OCI-LY7 (cell line): ENCODE measurements around the gene CASZ1. TPM values are rescaled to one million over a fixed set of nuclear protein-coding genes. Genes with fewer than 3 reads are reported as not detected.

Source experiments
- BruUV-seq: library from RNA; stranded (reverse); fragments of 400-500 nt; replicated peaks from 2 replicates; lab custom pipeline; 2021; lab: Mats Ljungman, UMichigan
- CTCF ChIA-PET: fragments of 300-600 bp; sonication (Branson Sonifier 250); formaldehyde crosslinking; loops from one replicate; lab custom pipeline; 2022; ENCODE audit warnings: antibody characterized with exemption; ENCODE audit not compliant: unreplicated experiment; lab: Charles Lee
- POLR2A ChIA-PET: fragments of 300-600 bp; sonication (Branson Sonifier 250); formaldehyde crosslinking; loops from one replicate; lab custom pipeline; 2022; ENCODE audit warnings: antibody characterized with exemption; lab: Charles Lee
- DNase-seq: peaks from one replicate; pipeline ENCODE4 v3.0.0-alpha.2; 2015; ENCODE audit warnings: low spot score
- H2AFZ ChIP-seq: fragments of 200-600 bp; sonication (generic), shearing (Covaris generic); 2 replicates; pipeline ENCODE4 v1.6.1; 2014; ENCODE audit warnings: mild to moderate bottlenecking, antibody characterized with exemption, low read length, moderate library complexity
- H3K27ac ChIP-seq: fragments of 200-600 bp; sonication (generic); 2 replicates; pipeline ENCODE4 v1.5.1; 2014; ENCODE audit warnings: mixed run types, low read depth, mild to moderate bottlenecking, moderate library complexity, low read length, inconsistent platforms; ENCODE audit not compliant: poor library complexity, severe bottlenecking
- H3K36me3 ChIP-seq: fragments of 200-600 bp; sonication (generic); 2 replicates; pipeline ENCODE4 v1.6.1; 2014; ENCODE audit warnings: mild to moderate bottlenecking, antibody characterized with exemption, low read length, moderate library complexity, mixed read lengths; ENCODE audit not compliant: insufficient read depth
- H3K4me1 ChIP-seq: fragments of 200-600 bp; sonication (generic); 2 replicates; pipeline ENCODE4 v1.5.1; 2014; ENCODE audit warnings: mild to moderate bottlenecking, low read length; ENCODE audit not compliant: insufficient read depth, poor library complexity, severe bottlenecking
- H3K4me2 ChIP-seq: fragments of 200-600 bp; sonication (generic); 2 replicates; pipeline ENCODE4 v1.6.1; 2014; ENCODE audit warnings: mild to moderate bottlenecking, low read length
- H3K4me3 ChIP-seq: fragments of 200-600 bp; sonication (generic); 2 replicates; pipeline ENCODE4 v1.5.1; 2014; ENCODE audit warnings: mild to moderate bottlenecking, low read depth, low read length; ENCODE audit not compliant: poor library complexity, severe bottlenecking
- H3K79me2 ChIP-seq: fragments of 200-600 bp; sonication (generic); 2 replicates; pipeline ENCODE4 v1.6.1; 2016; ENCODE audit warnings: low read depth, mild to moderate bottlenecking, low read length, moderate library complexity, mixed read lengths; ENCODE audit not compliant: insufficient read depth
- H3K9me2 ChIP-seq: fragments of 200-600 bp; sonication (generic); 2 replicates; pipeline ENCODE4 v1.6.1; 2016; ENCODE audit warnings: mild to moderate bottlenecking, low read length, mixed read lengths; ENCODE audit not compliant: insufficient read depth
- H3K9me3 ChIP-seq: fragments of 200-600 bp; sonication (generic); 2 replicates; pipeline ENCODE4 v1.6.1; 2014; ENCODE audit warnings: mild to moderate bottlenecking, mixed run types, low read length, mixed read lengths
- H4K20me1 ChIP-seq: fragments of 200-600 bp; sonication (generic); 2 replicates; pipeline ENCODE4 v1.6.1; 2014; ENCODE audit warnings: mild to moderate bottlenecking, antibody characterized with exemption, low read length, moderate library complexity, mixed read lengths; ENCODE audit not compliant: insufficient read depth
- CTCF ChIP-seq: fragments of 200-600 bp; sonication (generic); conservative IDR thresholded peaks from 2 replicates; pipeline ENCODE4 v1.5.1; 2014; ENCODE audit warnings: mild to moderate bottlenecking, antibody characterized with exemption, low read length, moderate library complexity, mixed read lengths
- EZH2phosphoT487 ChIP-seq: fragments of 200-600 bp; sonication (generic); IDR thresholded peaks from 2 replicates; pipeline ENCODE4 v1.6.1; 2018; ENCODE audit warnings: low read depth, borderline replicate concordance, mild to moderate bottlenecking, mixed run types, antibody characterized with exemption, low read length, moderate library complexity, mixed read lengths
- intact Hi-C: fragments of 100-400 bp; cut with micrococcal nuclease; formaldehyde crosslinking; loops from one replicate; pipeline ENCODE4 v1.10.0; 2022; ENCODE audit not compliant: unreplicated experiment
- total RNA-seq, 2 experiments: library from RNA; depleted of rRNA in 1 of 2; stranded (reverse); fragments of >200 nt in 1 of 2; shearing (Covaris generic) in 1 of 2; gene quantifications; 2 replicates each; pipeline ENCODE4 v1.2.3, GENCODE V29; 2014 to 2022

The CASZ1 gene
- total RNA-seq, 2 experiments from 2014 or later, result 3.3 to 3.9 TPM

GRCh38 chr1:10651793-10652192 lies 144.7 kb downstream of the CASZ1 start:
- Histone ChIP-seq H3K4me2 (no peak overlapping the region), H3K27ac (no peak overlapping the region), H3K4me1 (no peaks in the 10 kb centered on the region), H2AFZ (no peak overlapping the region), H3K9me2 (no peaks in the 10 kb centered on the region), H3K79me2 (no peaks in the 10 kb centered on the region), H4K20me1 (no peaks in the 10 kb centered on the region), H3K4me3 (no peak overlapping the region), H3K9me3 (no peaks in the 10 kb centered on the region), H3K36me3 (no peaks in the 10 kb centered on the region)
- BruUV-seq, result no TSS peak
- CTCF ChIA-PET, result no interaction called here
- TF ChIP-seq CTCF, result no peak
- TF ChIP-seq EZH2phosphoT487, result no peak
- intact Hi-C loops, result no loop called here
- no peak for DNase-seq
- POLR2A ChIA-PET, result interaction anchor here (0.7 kb wide), 1 partner anchor 70 kb away, joined by 5 read pairs; no protein-coding TSS in a partner anchor

- H3K4me3 ChIP-seq, result no peak overlapping the region
- TF ChIP-seq EZH2phosphoT487 (no peak), CTCF (no peak)
- H3K9me2 ChIP-seq, result no peaks in the 10 kb centered on the region
- no peaks in the 10 kb centered on the region for H3K4me1 ChIP-seq
- DNase-seq, result no peak
- CTCF ChIA-PET, result no interaction called here
- no peak overlapping the region for H3K4me2 ChIP-seq
- POLR2A ChIA-PET, result interaction anchor here (0.7 kb wide), 1 partner anchor 70 kb away, joined by 5 read pairs; no protein-coding TSS in a partner anchor
- no peaks in the 10 kb centered on the region for H3K36me3 ChIP-seq
- no peaks in the 10 kb centered on the region for H4K20me1 ChIP-seq
- BruUV-seq, result no TSS peak
- H3K27ac ChIP-seq, result no peak overlapping the region
- H3K9me3 ChIP-seq, result no peaks in the 10 kb centered on the region
- no peaks in the 10 kb centered on the region for H3K79me2 ChIP-seq
- no peak overlapping the region for H2AFZ ChIP-seq
- intact Hi-C loops, result no loop called here
Measured at GRCh38 chr1:10651389-10651766, 145.1 kb downstream of the CASZ1 start.

GRCh38 chr1:10650556-10651388 lies 145.7 kb downstream of the CASZ1 start:
- no TSS peak for BruUV-seq
- POLR2A ChIA-PET, result interaction anchor here (0.7 kb wide), 1 partner anchor 71 kb away, joined by 5 read pairs; no protein-coding TSS in a partner anchor

More at GRCh38 chr1:10650556-10651388, 145.7 kb downstream of the CASZ1 start:
- Histone ChIP-seq H4K20me1 (no peaks in the 10 kb centered on the region), H3K9me3 (no peaks in the 10 kb centered on the region), H3K4me1 (no peaks in the 10 kb centered on the region), H3K79me2 (no peaks in the 10 kb centered on the region), H2AFZ (no peak overlapping the region), H3K4me3 (no peak overlapping the region), H3K27ac (no peak overlapping the region), H3K4me2 (no peak overlapping the region), H3K36me3 (no peaks in the 10 kb centered on the region), H3K9me2 (no peaks in the 10 kb centered on the region)
- TF ChIP-seq CTCF (no peak), EZH2phosphoT487 (no peak)
- no peak for DNase-seq
- CTCF ChIA-PET, result no interaction called here
- intact Hi-C loops, result no loop called here
